Ascending aorta (tissue), 2 donors: ENCODE data around the gene MLLT10. TPM values are rescaled to one million over a fixed set of nuclear protein-coding genes. Genes with fewer than 3 reads are reported as not detected.

Experiments used
- DNase-seq, 2 donors: peaks; one replicate each; pipeline ENCODE4 v3.0.0-alpha.2; 2019; ENCODE audit warnings: low spot score in 2 of 2
- H3K27ac ChIP-seq, 2 donors: fragments of 200-600 bp; sonication (generic); one replicate each; pipeline ENCODE4 v1.5.1; 2016 to 2017; ENCODE audit warnings: mild to moderate bottlenecking in 1 of 2
- H3K27me3 ChIP-seq: fragments of 200-600 bp; sonication (generic); one replicate; pipeline ENCODE4 v1.5.1; 2017
- H3K36me3 ChIP-seq, 2 donors: fragments of 200-600 bp; sonication (generic); one replicate each; pipeline ENCODE4 v1.5.1; 2016
- H3K4me1 ChIP-seq, 2 donors: fragments of 200-600 bp; sonication (generic); one replicate each; pipeline ENCODE4 v1.5.1; 2016 to 2017; ENCODE audit warnings: mild to moderate bottlenecking in 1 of 2
- H3K4me3 ChIP-seq, 2 donors: fragments of 200-600 bp; sonication (generic); one replicate each; pipeline ENCODE4 v1.5.1; 2016 to 2017; ENCODE audit warnings: mild to moderate bottlenecking in 1 of 2
- H3K9me3 ChIP-seq, 2 donors: fragments of 200-600 bp; sonication (generic); one replicate each; pipeline ENCODE4 v1.5.1; 2016
- CTCF ChIP-seq, 3 experiments: fragments of 200-600 bp in 2 of 3; fragments of 450-650 bp in 1 of 3; sonication (generic) in 2 of 3; IDR thresholded peaks; one replicate each; pipeline ENCODE4 v1.5.1; 2016 to 2019; ENCODE audit warnings: antibody characterized with exemption in 3 of 3, mild to moderate bottlenecking in 1 of 3, moderate library complexity in 1 of 3
- intact Hi-C: fragments of 100-400 bp; cut with DNase I; formaldehyde crosslinking; loops from one replicate; pipeline ENCODE4 v1.15.1; 2023
- total RNA-seq: library from RNA; depleted of rRNA; stranded (reverse); fragments of >200 nt; gene quantifications from one replicate; pipeline ENCODE4 v1.1.0, GENCODE V29; 2016

MLLT10 gene
- total RNA-seq, 1 donor from 2014 or later: 16.3 TPM

DNA sequence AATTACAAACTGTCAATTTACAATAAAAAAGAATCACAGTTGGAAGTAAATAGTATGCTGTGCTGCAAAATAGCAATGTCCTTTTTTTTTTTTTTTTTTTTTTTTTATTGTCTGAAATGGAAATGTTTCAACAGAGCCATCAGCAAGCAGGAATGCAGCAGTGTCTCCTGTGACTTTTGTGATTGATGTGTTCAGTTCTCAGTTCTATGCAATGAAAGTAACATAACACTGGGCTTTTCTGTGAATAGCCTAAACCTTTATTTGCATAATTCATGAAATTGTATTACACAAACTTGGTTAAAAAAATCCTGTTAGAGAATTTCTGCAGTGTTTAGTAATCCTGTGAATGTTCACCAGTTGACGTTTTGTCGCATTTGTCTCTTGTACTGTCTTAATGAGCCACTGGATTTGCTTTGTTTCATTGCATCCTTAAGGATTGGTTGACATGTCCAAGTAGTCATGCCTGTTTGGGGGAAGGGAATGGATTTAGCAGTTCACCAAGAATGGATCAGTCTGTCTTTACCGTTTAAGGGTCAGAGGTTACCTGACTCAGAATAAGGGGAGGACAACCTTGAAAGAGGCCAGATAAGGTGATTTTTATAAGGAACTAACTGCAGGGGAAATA, 192.7 kb downstream of the MLLT10 start:
- Histone ChIP-seq H3K27me3 (no peaks in the 10 kb centered on the region), H3K9me3 (no peaks in the 10 kb centered on the region), H3K4me1 (peaks cover 3 to 9% of the 10 kb centered on the region in 2 donors), H3K27ac (no peak overlapping the region), H3K36me3 (no peaks in the 10 kb centered on the region), H3K4me3 (no peak overlapping the region)
- no peak for TF ChIP-seq CTCF (IDR thresholded peaks at IDR 0.05)
- intact Hi-C loops: no loop called here
- no peak for DNase-seq

GRCh38 chr10:21727452-21728168, 193.6 kb downstream of the MLLT10 start:
- H3K9me3 ChIP-seq: no peaks in the 10 kb centered on the region
- no peaks in the 10 kb centered on the region for H3K27me3 ChIP-seq
- no peak for TF ChIP-seq CTCF (IDR thresholded peaks at IDR 0.05)
- no peak overlapping the region for H3K4me3 ChIP-seq
- no peak for DNase-seq
- H3K27ac ChIP-seq: no peak overlapping the region
- H3K36me3 ChIP-seq: no peaks in the 10 kb centered on the region
- intact Hi-C loops: no loop called here
- H3K4me1 ChIP-seq: peaks cover 3 to 9% of the 10 kb centered on the region in 2 donors

DNA sequence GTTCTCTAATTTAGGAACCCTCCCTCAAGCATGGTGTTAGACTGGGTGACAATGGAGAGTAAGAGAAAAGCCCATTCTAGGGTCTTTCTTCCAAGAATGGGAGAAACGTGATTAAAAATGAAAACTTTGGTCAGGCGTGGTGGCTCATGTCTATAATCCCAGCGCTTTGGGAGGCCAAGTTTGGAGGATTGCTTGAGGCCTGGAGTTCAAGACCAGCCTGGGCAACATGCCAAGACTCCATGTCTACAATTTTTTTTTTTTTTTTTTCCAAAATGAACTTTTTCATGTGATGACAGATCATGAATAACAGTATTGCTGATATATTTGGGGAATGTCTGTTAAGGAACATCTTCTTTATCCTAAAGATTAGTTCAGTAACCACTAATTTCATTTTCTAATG, 194.6 kb downstream of the MLLT10 start:
- H3K9me3 ChIP-seq: no peaks in the 10 kb centered on the region
- DNase-seq: no peak
- H3K27me3 ChIP-seq: no peaks in the 10 kb centered on the region
- H3K36me3 ChIP-seq: peaks cover 0 to under 1% of the 10 kb centered on the region in 2 donors
- no peak for TF ChIP-seq CTCF (IDR thresholded peaks at IDR 0.05)
- H3K4me1 ChIP-seq: peaks cover 3 to 9% of the 10 kb centered on the region in 2 donors
- intact Hi-C loops: no loop called here
- no peak overlapping the region for H3K4me3 ChIP-seq
- no peak overlapping the region for H3K27ac ChIP-seq

- TF ChIP-seq CTCF (IDR thresholded peaks at IDR 0.05): peak; percentile 62 to 79 (median 74)
- Histone ChIP-seq H3K27ac (no peak overlapping the region), H3K9me3 (no peaks in the 10 kb centered on the region), H3K36me3 (peaks cover 19 to 22% of the 10 kb centered on the region in 2 donors), H3K4me1 (no peaks in the 10 kb centered on the region), H3K4me3 (no peak overlapping the region), H3K27me3 (no peaks in the 10 kb centered on the region)
- intact Hi-C loops: loop anchor here (1.0 to 2.0 kb wide), 2 partner anchors 236 to 453 kb away; no protein-coding TSS in a partner anchor
- no peak for DNase-seq
Observed at GRCh38 chr10:21732067-21732772, 198.2 kb downstream of the MLLT10 start.

GRCh38 chr10:21733710-21734109, 199.7 kb downstream of the MLLT10 start:
- intact Hi-C loops: loop anchor here (2.0 kb wide), 1 partner anchor 455 kb away; no protein-coding TSS in a partner anchor
- Histone ChIP-seq H3K9me3 (no peaks in the 10 kb centered on the region), H3K4me3 (no peak overlapping the region), H3K4me1 (no peaks in the 10 kb centered on the region), H3K27ac (no peak overlapping the region), H3K36me3 (peaks cover 22 to 25% of the 10 kb centered on the region in 2 donors), H3K27me3 (no peaks in the 10 kb centered on the region)
- no peak for DNase-seq
- TF ChIP-seq CTCF (IDR thresholded peaks at IDR 0.05): no peak
